Measurements from ENCODE around the gene LHX5. TPM values are rescaled to one million over a fixed set of nuclear protein-coding genes. Genes with fewer than 3 reads are reported as not detected.
"Not testable (repeated sequence)": the region's sequence is repeated elsewhere in the genome, so short reads cannot be mapped to it uniquely, and the experiment has no call there.

LHX5 gene
- total RNA-seq: not detected

DNA sequence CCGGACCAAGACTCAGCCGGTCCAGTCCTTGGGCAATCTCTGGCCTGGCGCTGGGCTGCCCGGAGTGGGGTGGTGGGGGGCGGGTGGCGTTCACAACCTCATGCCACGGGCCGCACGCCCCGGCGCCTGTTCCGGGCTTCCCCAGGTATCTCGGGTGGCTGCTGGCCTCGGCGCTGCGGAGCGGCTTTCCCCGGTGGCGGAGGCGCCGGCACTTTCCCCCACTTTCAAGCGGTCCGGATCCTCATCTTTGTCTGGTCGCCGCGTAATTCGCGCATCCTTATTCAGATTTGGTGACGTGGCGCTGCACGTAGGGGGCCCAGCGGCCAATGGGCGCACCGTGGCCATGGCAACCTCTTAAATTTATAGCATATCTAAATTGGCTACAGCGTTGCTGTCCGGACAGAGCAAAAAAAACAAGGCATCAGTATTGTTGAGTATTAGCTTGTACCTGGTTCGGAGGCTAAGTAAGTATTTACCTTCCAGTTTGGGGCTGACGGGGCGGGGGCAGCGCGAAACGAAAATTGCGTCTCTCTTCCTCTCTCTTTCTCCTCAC lies at the start of gene LHX5:
TSS of gene LHX5 (minus strand) at position 253 of the 553 bp plus-strand sequence. CDS start 373 bp downstream, outside the sequence.
- no peak for DNase-seq

DNA sequence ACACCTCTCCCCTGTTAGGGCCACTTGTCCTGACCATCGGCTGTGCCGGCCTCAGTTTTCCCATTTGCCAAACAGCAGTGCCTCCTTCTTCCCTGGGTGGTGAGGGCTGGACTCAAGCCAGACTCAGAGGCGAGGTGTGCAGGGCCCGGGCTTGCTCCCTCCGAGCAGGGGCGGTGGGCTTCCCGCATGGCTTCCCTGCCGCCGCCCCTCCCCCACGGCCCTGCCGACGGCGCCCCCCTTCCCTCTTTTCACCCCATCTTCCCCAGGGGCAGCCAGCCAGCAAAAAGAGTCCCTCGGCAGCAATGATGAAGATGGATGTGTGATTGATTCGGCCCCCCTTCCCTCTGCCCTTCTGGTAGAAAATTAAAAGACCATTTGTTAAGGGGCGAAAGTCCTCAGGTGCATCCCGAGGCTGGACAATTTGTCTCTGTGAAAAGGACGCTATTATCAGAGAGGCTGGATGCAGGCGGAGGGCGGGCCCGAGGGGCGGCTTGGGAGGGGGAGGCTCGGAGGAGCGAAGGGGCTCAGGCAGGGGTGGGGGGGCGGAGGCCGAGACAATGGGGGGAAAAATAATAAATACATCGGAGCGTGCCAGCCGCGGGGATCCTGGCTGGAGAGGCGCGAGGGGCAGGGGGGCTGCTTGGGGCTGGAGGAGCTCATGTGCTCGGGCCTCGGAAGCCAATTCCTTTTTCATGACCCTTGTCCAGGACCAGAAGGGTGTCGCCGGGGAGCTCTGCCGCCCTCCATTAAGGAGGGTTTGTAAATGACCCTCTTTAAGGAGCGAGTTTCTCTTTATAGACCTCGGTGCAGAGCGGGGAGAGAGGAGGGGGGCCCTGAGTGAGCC lies 48.0 kb upstream of the LHX5 start:
- no peak for DNase-seq

DNA sequence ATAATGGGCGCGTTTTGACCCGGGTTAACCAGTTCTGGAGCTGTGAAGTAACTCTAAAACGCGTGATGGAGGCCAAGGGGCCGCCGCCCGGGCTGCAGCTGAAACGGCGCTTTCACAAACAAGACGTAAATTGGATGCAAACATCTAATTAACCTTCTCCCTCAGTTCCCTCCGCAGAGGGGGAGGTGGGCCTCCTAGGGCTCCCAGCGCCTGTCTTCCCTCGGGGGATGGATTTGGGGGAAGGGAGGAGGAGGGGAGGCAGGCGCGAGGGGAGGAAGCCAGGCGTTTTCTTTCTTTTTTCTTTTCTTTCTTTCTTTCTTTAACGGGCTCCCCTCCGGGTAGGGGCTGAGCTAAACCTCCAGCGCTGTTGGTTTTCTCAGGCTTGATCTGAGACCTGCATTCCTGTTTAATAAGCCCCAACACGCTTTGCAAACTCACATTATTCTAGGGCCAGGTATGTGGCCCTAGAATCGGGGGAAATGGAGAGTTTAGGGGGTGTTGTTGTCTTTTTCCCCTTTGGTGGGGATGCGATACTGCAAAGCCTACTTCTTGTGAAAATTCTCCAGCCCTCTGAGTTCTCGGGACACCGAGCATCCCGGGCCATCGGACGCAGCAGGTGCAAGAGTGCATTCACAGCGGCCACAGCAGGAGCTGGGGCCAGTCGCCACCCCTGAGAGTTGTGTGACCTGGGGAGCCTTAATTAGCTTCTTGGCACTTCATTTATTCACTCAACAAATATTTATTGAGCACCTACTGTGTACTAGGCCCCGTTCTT lies 43.6 kb upstream of the LHX5 start:
- no peak for DNase-seq

DNA sequence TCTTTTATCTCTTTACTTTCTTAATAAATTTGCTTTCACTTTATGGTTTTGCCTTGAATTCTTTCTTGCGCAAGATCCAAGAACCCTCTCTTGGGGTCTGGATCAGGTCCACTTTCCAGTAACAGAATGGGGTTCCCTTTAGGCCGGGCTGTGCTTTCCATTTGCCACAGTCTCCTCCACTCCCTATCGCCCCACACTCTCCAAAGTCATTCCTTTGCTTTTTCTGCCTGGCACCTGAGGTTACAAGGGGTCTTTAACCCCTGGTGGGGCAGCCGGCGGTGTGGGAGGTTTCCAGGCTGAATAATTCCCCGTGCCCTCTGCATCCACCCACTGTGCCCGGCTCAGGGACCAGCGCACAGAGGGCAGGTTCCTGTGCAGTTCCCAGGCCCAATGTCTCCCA lies 42.9 kb upstream of the LHX5 start:
- DNase-seq: no peak

DNA sequence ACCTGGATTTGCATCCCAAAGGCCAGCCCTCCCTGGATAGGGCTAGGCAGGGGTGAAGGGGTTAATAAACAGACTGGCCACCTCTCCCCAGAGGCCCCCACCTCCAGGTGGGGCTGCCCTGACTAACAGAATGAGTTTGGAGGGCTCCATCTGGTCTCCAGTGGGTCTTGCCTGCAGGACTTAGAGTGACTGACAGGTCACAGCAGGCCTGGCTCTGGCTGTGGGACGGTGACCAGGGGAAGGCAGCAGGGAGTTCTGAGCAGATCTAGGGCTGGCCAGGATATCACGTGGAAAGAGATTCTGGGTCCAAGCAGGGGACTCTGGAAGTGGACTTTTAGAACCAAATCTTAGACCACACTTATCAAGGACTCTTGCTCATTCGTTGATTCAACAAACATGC lies 40.9 kb upstream of the LHX5 start:
- DNase-seq: no peak

DNA sequence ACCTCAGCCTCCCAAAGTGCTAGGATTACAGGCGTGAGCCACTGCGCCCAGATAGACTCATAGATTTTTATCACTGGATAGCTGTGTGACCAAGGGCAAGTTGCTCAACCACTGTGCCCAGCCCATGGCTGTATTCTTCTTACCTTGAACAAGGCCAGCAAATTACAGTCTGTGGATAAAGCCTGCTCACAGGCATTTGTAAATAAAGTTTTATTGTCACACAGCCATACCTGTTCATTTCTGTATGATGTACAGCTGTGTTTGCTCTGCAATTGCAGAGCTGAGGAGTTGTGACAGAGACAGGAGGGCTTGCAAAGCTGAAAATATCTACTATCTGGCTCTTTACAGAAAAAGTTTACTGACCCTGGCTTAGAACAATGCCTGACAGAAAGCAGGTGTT lies 35.2 kb upstream of the LHX5 start:
- DNase-seq: no peak

DNA sequence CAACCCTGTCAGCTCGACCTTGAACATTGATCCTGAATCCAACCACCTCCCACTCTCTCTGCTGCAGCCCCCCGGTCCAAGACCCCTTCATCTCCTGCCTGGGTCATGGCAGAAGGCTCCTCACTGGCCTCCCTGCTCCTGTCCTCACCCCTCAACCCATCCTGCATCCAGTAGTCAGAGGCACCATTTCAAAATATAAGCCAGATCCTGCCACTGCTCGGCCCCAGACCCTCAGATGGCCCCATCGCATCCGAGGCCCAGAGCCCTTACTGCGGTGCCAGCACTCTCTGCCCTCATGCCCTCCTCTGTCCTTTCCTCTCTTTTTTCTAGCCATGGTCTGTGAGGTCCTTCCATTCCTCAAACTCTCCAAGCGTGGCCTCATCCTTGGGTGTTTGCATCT lies 34.3 kb upstream of the LHX5 start:
- no peak for DNase-seq

DNA sequence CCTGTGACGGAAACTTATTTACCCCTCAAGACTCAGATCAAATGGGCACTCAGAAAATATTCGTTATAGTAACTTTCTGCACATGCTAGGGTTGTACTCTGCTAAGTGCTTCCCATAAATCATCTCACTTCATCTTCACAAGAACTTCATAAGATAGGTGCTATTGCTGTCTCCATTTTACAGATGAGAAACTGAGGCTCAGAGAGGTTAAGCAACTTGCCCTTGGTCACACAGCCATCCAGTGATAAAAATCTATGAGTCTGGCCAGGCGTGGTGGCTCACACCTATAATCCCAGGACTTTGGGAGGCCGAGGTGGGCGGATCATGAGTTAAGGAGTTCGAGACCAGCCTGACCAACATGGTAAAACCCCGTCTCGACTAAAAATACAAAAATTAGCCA lies 33.2 kb upstream of the LHX5 start:
- no peak for DNase-seq

DNA sequence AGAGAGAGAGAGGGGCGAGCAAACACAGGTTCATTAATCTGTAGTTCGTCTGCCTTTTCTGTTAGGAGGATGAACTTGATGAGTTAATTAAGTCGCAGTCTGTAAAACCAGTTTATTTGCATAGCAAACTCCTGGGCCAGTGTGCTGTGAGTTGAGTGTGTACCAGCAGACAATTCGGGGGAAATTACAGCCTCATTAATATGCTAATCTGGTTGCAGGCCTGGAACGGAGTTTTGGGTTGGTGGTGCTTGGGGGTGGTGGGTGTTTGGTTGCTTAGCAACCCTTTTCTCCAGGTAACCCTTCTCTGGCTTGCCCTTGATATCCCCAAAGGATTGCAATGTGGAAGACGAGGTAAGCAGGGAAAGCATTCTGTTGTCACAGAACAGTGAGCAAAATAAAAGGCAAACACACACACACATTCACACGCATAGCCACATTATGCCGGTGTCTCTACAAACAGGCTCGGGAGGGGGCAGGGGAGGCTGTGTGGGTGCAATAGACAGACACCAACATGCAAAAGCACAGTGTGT lies 29.2 kb upstream of the LHX5 start:
- DNase-seq: no peak

DNA sequence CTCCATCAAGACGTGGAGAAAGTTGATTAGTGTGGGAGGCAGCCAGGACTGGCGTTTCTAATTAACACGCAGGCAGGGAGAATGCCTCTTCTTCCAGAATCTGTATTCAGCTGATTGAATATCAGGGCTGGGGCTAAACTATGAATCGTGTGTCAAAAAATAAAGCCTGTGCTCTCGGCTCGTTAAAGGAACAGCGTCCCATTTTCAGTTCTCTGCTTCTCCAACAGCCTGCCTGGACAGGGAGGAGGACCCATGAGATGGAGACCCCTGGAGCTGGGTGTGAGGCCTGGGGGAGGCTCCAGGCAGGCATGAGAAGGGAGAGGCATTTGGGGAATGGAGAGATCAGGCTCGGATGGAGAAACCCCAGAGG lies 28.6 kb upstream of the LHX5 start:
- DNase-seq: no peak

DNA sequence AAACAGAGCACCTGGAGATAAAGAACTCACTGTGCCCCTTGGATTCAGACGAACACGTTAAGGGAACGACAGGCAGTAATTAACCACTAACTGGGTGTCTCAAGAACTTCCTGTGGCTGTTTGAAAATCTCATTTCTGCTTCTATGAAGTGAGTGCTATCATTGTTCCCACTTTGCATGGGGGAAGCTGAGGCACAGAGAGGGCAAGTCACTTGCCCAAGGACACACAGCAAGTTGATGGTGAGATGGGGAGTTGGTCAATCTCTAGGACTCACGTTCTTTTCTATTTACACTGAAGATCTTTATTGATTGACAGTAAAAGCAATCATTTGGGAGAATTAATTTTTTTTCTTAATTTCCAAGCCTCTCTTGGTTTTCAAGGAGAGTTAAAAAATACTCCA lies 26.8 kb upstream of the LHX5 start:
- no peak for DNase-seq

DNA sequence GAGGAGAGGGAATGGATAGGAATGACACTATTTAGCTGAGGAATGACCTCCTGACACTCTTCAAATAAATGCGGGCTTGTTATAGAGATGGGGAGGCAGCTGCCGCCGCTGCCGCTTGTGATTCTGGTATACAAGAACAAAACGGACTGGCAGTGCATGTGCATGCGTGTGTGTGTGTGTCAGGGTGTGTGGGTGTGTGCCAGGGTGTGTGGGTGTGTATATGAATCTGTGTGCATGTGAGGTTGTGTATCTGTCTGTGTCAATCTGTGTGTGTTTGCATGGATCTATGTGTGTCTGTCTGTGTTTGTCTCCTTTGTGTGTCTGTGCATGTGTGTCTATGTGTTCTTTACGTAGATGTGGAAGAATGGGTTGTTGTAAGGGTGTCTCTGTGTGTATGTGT lies 26.0 kb upstream of the LHX5 start:
- DNase-seq: no peak

DNA sequence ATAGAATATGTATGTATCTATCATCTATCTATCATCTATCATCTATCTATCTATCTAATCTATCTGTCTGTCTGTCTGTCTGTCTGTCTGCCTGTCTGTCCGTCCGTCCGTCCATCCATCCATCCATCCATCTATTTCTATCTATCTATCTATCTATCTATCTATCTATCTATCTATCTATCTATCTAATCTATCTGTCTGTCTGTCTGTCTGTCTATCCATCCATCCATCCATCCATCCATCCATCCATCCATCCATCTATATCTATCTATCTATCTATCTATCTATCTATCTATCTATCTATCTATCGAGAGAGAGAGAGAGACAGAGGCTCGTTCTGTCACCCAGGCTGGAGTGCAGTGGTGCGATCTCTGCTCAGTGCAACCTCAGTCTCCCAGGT lies 24.3 kb upstream of the LHX5 start:
- DNase-seq: not testable (repeated sequence)

DNA sequence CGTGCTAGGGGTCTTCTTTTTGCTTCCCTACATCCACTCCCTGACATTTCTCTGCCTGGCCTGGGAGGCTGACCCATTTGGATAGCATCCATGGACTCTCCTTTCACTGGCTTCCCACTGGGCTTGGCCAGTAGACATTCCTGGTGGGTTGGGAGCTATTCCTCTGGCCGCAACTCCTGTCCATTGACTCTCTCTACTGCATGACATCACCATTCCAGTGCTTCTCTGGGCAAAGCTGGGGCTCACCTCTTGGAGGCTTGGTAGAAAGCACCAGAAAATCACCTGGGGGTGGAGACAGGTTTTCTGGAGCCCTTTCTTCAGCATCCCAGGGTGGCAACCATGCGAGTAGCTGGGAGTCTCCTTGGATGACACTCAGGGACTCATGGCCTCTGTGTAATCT lies 16.7 kb upstream of the LHX5 start:
- DNase-seq: no peak

DNA sequence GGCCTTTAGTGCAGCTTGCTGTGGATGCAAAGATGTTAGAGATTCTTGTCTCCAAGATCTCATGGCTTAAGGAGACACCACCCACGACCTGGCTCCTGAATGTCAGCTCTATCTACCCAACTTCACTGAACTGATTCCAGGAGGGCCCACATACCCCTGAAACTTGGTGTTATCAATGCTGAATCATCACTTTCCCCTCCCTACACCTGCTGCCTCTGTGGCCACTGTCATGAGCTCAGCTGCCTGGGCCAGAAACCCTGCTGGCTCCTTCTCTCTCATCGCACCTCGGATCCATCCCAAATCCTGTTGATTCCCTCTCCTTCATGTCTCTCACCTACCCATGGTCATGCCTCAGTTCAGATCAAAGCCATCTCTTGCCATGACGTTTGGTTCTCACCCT lies 15.1 kb upstream of the LHX5 start:
- no peak for DNase-seq

DNA sequence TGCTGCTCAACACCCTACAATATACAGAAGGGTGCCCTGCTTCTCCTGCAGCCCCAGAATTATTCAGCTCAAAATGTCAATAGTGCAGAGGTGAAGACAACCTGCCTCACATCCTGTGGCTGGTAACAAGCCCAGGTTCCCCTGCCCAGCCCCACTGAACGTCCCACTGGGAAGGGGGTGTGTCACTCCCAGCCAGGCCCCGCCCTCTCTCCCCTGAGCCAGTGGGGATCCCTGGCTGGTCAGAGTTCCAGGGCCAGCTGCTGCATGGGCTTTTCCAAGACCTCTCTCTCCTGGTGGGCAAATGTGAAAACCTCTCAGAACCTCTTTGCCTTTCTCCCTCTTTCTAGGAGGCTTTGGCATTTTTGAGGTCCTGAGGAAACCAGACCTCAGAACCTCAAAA lies 13.7 kb upstream of the LHX5 start:
- no peak for DNase-seq

DNA sequence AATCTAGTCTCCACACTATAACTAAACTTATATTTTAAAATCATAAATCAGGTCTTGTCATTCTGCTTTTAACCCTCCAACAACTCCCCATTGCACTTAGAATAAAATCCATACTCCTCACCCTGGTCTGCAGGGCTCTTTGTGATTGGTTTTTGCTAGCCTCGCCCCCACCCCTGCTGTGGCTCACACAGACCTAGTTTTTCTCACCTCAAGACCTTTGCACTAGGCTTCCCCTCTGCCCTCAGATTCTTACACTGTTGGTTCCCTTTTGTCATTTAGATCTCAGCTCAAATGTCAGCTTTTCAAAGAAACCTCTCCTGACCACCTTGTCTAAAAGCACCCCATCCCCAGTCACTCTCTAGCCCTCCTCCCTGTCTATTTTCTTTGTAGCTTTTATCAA lies 10.7 kb upstream of the LHX5 start:
- DNase-seq: no peak

DNA sequence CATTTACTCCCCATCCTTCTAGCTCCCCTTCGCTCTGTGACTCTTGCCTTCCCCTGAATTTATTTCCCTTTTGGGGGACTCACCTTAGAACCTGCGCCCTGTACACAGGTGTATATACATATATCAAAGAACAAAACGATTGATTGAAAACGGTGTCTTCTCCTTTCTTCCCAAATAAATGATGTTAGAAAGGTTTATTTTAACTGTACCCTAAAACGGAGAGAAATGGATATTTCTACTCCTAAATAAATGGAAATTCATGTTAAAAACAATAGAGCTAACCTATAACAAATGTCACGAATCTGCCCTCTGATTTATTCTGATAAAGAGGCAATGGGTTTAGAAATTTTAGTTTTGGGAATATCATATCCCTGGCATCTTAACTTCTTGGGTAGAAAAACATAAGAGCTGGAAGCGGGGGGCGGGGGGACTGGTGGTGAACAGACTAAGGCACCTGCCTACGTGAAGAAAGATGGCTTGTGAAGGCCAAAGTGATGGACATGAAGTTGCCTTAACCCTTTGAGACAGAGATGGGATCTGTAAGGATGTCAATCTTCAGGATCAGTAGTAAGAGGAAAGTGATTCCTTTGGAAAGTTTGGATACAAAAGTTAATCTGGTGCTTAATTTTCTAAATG lies 8.8 kb upstream of the LHX5 start:
- DNase-seq: no peak

DNA sequence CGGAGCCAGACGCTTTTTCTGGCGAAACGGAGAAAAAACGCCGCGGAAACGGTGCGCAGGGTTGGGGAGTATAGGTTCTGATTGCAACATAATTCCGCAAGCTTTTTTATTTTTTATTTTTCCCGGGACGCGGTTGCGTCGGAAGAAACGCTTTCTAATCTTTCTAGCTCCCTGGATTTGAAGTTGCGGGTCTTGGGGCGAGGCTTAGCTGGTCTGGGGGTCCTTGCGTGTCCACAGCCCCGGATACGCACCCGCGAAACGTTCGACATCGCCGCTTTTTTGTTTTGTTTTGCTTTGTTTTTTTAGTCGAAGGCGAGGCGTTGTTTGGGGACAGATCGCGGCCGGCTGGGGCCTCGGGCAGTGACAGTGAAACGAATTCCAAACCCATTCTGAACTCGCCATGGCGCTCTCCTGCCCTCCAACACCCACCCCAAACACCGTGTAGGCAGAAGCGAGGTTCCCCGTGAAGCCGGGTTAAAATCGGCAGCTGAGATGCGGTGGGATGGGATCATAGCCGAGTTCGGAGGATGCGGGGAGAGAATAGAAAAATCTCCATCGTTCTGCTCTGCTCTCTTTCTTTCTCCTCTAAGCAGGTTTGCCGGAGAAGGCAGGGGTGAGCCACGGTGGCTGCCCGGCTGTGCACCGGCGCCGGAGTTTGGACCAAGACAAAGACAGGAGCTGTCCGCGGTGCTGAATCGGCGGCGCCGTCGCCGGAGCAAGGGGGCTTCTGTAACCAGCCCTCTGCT lies 8.1 kb upstream of the LHX5 start:
- peak; percentile 81 for DNase-seq

DNA sequence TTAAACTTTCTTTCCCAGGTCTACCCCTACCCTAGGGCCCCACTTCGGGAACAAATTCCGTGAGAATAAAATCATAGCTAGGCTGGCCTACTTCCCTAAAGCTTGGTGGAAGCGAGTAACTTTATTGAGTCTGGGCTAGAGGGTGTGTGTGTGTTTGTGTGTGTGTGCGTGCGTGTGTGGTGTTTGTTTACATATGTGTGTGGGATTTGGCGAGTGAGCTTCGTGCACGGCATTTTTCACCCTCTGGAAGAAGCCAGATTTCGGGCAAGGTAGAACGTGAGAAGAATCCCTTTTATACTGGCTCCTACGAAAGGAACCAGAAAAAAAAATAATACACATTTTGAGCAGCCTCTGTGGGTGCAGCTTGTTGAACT lies 7.5 kb upstream of the LHX5 start:
- no peak for DNase-seq

DNA sequence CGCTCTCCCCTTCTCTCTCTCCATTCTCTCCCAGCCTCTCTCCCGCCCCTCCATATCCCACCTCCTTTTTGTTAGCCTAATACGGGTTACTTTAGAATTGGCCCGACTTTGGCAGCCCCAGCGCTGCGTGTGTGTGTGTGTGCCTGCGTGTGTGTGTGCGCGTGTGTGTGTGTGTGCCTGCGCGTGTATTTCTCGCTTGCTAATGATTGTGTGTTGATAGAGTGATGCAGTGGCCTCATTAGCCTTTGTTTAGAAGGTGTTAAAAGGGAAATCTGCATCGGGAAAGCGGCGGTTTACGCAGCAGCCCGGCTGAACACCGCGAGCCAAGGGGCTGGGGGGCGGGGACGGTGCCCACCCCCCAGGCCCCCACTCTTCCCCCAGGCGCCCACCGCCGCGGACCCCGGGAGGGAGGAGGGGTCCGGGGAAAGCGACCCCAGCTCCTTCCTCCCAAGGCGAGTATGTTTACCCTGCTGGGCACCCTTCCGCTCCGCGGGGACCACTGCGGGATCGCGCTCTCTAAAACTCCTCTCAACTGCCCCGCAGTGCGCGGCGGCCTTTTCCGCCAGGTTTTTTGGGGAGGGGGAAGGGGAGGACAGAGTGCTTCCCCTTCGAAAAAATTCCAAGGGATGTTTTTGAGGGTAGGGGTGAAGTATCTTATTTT lies 6.8 kb upstream of the LHX5 start:
- no peak for DNase-seq

DNA sequence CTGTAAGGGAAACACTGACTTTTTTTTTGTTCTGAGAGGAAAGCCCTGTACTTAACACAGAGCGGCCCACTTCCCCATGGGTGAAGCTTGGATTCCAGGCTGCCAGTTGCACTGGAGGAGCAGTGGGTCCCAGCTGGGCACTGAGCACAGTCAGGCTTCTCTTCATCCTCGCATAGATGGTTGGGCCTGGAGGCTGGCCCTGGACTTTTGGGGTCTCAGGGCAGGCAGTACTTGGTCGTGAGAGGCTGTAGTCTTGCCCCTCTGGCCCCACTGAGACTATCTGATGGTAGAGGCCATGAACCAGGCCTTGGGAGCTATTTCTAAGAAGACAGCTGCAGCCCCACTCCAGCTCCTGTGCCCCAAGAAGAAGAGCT lies 6.2 kb upstream of the LHX5 start:
- no peak for DNase-seq
